ENCODE results near the gene LHFPL2.
"Not testable (repeated sequence)": the region's sequence is repeated elsewhere in the genome, so short reads cannot be mapped to it uniquely, and the experiment has no call there.

Gene LHFPL2

DNA sequence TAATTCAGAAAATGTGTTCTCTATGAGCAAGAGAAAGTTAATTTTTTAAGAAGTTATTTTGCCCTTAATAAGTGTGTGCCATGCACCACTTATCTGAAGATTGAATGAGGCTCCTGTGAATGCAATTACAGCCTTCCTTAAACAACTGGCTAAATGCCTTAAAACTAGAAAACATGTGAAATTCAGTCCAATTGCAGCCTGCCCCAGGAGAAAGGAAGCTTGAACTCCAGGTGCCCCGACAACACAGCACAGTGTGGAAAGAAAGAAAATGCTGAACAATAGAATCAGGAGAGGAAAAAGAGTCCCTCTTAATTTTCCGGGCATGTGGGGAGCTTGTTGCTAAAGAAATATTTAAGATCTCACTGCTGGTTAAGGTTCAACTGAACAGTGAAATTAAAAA, 8.8 kb downstream of the LHFPL2 start:
- DNase-seq = no peak

DNA sequence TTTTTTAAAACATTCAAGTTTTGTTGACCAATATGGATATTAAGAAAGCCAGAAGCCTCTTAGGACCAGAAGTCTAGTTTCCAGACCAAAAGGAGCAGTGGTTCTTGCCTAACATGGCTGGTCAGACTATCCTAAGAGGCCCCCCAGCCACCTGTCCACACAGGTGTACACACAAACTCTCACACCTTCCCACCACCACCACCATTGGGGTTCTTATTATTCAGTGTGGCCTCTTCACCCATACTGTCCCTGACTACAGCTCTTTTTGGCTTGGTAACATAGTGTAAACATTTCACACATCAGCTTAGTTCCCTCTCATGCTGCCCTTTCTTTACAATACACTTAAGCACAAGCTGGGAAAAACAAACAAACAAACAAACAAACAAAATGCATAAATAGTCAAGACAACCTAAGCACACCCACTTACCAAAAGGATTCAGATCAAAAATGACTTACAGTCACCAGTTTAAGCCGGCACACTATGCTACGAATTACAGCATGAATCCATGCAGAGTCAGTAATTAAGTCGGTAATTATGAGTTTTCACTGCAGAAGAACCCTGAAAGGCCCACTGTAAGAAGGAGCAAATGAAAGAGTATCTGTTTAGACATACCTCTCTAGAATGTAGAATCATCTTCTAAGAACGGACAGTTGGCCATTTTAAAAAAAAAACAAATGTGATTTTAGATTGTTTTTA, 9.5 kb downstream of the LHFPL2 start:
- DNase-seq = no peak

- DNase-seq = peak; percentile 93
These were observed 10.1 kb downstream of the LHFPL2 start for GRCh38 chr5:78638423-78638822.

DNA sequence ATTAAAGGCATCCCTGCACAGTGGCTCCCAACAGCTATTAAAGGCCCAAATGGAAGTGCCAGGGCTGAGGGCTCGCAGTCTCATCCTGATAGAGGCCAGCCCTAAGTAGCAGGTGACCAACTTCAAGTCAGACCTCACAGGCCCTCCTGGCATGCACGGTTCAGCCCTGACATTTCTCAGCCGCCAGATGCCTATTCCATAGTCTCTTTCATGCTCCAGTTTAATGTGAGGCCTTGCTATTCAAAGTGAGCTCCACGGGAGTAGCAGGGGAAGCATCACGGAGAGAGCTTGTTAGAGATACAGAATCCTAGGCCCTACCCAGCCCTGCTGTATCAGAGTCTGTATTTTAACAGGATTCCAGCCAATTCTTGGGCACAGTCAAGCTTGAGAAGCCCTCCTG, 11.1 kb downstream of the LHFPL2 start:
- no peak for DNase-seq

DNA sequence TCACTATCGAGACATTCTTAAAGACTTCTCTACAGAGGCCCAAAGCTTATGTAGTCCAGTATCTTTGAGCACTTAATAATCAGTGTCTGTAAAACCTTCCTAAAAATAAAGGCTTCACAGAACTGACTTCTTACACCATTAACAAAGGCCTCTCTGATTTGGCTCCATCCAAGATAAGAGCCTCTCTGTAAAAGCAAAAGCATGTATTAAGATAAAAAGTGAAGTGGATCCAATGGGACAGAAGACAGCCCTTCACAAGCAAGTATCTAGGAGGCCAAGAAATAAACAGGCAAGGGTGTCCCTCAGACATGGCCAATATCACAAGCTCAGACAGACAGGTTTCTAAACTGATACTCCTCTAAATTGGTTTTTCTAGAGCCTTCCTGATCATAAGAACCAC, 11.9 kb downstream of the LHFPL2 start:
- DNase-seq = no peak

DNA sequence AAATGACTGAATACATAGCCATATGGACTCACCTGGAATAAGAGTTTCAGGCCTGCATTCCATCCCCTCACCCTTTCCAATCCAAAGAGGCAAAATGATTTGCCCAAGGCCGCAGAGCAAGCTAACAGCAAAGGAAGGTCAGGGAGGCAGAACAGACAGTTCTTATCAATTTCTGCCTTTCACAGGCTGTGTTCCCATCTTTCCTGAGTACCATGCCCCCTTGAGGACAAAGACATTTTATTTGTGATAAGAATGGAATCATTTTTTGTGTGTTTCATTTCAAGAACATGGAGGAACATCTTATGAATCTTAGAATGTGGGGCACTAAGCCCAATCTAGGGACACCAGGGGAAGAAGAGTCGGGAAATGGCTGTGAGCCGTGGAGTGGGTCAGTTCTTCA, 13.9 kb downstream of the LHFPL2 start:
- no peak for DNase-seq

GRCh38 chr5:78634229-78634628, 14.3 kb downstream of the LHFPL2 start:
- DNase-seq = no peak

DNA sequence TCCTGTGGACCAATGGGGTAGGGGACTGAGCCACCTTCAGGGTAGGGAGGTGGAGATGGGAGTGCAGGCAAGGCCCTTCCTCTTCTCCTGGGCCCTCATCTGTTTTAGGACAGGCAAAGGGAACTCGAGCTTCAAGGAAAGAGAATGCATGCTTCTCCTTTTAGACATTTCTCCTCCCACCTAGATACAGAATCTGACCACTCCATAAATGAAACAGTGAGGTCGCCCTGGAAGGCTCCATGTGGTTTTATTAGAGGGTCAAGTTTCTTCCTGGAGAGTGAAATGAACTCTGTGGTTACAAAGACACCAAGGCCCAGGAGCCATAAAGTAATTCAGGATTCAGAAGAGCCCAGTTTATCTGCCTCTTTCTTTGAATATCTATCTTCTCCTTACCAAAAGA, 14.9 kb downstream of the LHFPL2 start:
- no peak for DNase-seq

DNA sequence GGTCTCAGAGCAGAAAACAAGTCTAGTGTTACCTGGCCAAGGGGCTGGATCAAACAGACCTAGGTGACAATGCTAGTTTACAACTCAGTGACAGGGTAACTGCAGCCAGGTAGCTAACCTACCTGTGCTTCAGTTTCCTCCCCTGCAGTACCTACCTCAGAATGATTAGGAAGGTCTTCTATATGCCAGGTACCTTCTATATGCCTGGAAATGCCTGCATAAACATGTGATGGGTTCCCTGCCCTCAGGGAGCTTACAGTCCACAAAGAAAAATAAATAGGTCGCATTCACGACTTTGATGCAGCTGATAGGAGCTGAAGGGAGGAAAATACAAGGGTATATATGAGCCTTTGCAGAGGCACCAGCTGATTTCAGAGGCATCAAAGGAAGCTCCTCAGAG, 16.1 kb downstream of the LHFPL2 start:
- DNase-seq = no peak

DNA sequence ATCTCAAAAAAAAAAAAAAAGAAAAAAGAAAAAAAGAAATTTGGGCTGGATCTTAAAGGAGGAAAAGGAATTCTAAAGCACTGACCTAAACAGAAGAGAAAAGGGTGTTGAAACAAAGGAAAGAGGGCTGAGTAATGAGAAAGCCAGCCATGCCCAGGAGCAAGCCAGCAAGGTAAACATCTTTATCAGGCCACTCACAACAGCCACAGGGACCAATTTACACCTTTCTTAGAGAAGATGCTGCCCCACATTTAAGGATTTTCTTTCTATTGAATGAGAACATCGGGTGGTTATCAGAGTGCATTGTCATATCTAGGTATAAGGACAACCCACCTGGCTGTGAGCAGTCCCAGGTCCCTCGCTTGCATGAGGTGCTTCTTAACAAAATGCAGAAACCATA, 16.6 kb downstream of the LHFPL2 start:
- DNase-seq = no peak

DNA sequence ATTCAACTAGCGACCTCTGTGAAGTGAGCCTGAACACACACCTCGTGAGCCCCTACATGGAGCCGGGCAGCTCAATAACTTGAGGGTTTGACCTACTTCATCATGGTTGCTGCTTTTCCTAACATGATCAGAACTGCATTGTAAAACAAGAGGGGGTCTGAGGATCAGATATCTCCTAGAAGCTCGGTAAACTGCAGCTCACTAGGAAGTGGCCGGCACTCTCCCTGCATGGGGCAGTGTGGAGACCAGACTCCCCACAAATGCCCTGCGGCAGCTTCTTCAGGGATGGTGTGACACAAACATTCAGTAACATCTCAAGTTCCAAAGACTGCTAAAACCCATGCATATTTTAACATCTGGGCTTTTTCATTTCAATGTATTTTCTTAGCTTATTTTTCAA, 18.5 kb downstream of the LHFPL2 start:
- no peak for DNase-seq

DNA sequence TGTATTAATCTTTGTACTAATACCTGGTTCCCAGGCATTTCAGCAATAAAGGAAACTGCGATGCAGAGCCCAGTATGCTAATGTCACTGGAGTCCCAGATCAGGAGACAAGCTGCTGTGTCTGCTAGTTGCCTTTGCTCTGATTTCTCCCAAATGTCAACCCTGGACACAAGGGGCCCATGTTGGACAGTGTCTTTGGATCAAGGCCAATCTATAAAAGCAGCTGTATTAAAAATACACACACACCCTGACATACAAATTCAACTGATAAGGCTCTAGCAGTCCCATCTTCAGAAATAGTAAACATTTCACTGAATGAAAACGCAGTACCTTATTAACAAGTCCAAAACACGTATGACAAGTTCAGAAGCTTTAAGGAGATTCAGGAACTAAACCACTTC, 18.9 kb downstream of the LHFPL2 start:
- no peak for DNase-seq

- no peak for DNase-seq
These were observed 20.1 kb downstream of the LHFPL2 start for GRCh38 chr5:78628270-78628992.

GRCh38 chr5:78627766-78628165, 20.8 kb downstream of the LHFPL2 start:
- no peak for DNase-seq

- DNase-seq = no peak
These were observed 21.4 kb downstream of the LHFPL2 start for GRCh38 chr5:78627175-78627574.

DNA sequence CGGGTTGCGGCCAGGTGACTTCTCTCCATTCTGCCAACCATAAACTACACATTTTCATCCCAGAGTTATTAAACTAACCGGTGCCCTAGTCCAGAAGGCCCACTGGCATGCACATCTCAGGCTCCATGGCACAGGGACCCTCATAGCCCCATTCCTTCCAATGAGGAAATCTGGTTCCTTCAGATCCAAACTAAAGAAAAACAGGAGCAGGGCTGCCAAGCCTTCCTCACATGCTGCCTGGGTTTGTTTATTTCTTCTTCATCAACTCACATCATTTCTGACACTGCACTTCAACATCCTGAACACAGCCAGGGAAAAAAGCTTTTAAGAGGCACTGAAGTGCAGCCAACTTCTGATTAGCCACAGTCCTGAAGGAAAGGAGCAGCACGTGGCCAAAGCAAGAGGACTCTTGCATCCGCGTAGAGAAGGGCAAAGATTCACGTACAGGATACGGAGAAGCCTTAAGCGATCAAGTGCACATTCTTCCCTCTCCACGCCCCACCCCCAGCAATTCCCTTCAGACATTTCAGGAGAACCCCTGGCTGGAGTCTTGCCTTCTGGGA, 22.5 kb downstream of the LHFPL2 start:
- DNase-seq = no peak

- no peak for DNase-seq
These were observed 23.6 kb downstream of the LHFPL2 start for GRCh38 chr5:78624992-78625391.

GRCh38 chr5:78624011-78624541, 24.5 kb downstream of the LHFPL2 start:
- no peak for DNase-seq

GRCh38 chr5:78622302-78622971, 26.1 kb downstream of the LHFPL2 start:
- DNase-seq = no peak

DNA sequence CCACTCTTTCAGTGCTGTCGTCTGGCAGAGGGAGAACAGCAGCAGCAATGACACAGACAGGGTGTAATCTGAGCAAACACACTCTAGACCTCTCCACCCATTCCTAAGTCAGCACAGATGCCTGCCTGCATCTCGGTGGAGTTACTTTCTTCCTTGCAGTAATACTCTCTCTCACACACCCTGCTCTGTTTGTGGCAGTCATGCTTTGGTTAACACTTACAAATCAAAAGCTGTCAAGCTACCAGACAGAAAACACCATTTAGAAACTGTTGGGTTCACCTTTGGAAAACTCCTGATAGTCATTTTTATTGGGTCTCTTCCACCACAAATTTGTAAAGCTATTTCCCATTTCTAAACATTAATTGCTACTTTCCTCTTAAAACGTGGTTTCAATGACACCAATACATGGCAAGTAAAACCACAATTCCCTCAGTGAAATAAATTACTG, 27.3 kb downstream of the LHFPL2 start:
- no peak for DNase-seq

DNA sequence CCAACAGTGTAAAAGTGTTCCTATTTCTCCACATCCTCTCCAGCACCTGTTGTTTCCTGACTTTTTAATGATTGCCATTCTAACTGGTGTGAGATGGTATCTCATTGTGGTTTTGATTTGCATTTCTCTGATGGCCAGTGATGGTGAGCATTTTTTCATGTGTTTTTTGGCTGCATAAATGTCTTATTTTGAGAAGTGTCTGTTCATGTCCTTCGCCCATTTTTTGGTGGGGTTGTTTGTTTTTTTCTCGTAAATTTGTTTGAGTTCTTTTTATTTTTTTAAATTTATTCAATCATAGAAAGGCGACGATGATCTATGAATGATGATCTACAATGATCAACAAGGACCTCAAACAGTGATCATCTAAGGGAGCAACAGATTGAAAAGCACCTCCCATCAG, 28.5 kb downstream of the LHFPL2 start:
- DNase-seq = not testable (repeated sequence)

GRCh38 chr5:78618303-78618702, 30.3 kb downstream of the LHFPL2 start:
- DNase-seq = no peak

DNA sequence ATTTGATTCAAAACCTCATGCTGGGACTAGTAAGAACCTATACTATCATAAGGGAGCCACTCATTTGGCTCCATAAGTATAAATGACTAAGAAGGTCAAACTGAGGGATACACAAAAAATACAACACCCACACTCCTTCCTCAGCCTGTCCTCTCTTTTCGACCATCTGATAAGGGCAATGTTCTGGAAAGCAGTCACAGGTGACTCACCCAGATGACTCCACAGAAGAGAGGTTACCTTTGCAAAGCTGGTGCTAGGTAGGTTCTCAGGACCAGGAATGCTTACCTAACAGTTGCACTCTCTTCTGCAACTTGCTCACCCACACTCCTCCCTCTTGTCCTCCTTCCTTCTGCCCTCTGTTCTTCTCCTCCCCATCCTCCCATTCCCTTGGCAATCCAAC, 32.9 kb downstream of the LHFPL2 start:
- DNase-seq = no peak

GRCh38 chr5:78614816-78615215, 33.8 kb downstream of the LHFPL2 start:
- no peak for DNase-seq
